Liver (tissue), 9 donors: ENCODE measurements around the gene TANGO6. TPM values are rescaled to one million over a fixed set of nuclear protein-coding genes. Genes with fewer than 3 reads are reported as not detected.

Source experiments
- DNase-seq: peaks from one replicate; pipeline ENCODE4 v3.0.0-alpha.2; 2017; ENCODE audit warnings: low spot score
- H3K27ac ChIP-seq, 2 donors: one replicate each; pipeline ENCODE4 v1.7.0; 2013; ENCODE audit warnings: inconsistent platforms in 2 of 2, low read length in 2 of 2, control low read depth in 1 of 2, low read depth in 1 of 2, mild to moderate bottlenecking in 1 of 2
- H3K27me3 ChIP-seq, 4 donors: one replicate each; pipeline versions ENCODE4 v1.6.1 to v1.7.0; 2013; ENCODE audit warnings: low read length in 3 of 4, inconsistent platforms in 1 of 4, mild to moderate bottlenecking in 1 of 4, moderate library complexity in 1 of 4; ENCODE audit not compliant: control insufficient read depth in 4 of 4, insufficient read depth in 4 of 4
- H3K36me3 ChIP-seq, 4 donors: one replicate each; pipeline versions ENCODE4 v1.6.1 to v1.7.0; 2013; ENCODE audit warnings: low read length in 3 of 4, mild to moderate bottlenecking in 3 of 4, low read depth in 1 of 4, moderate library complexity in 1 of 4; ENCODE audit not compliant: control insufficient read depth in 4 of 4, insufficient read depth in 3 of 4
- H3K4me1 ChIP-seq, 4 donors: one replicate each; pipeline versions ENCODE4 v1.6.1 to v1.7.0; 2013; ENCODE audit warnings: low read length in 3 of 4, mild to moderate bottlenecking in 3 of 4, moderate library complexity in 1 of 4; ENCODE audit not compliant: control insufficient read depth in 4 of 4, insufficient read depth in 4 of 4
- H3K4me3 ChIP-seq, 3 donors: one replicate each; pipeline versions ENCODE4 v1.6.1 to v1.7.0; 2013; ENCODE audit warnings: low read length in 3 of 3, control low read depth in 1 of 3, low read depth in 1 of 3, mild to moderate bottlenecking in 1 of 3
- H3K9ac ChIP-seq, 2 donors: one replicate each; pipeline ENCODE4 v1.7.0; 2013; ENCODE audit warnings: low read length in 2 of 2, mild to moderate bottlenecking in 2 of 2, moderate library complexity in 2 of 2, control low read depth in 1 of 2, low read depth in 1 of 2
- H3K9me3 ChIP-seq, 4 donors: one replicate each; pipeline versions ENCODE4 v1.6.1 to v1.7.0; 2013; ENCODE audit warnings: low read length in 3 of 4; ENCODE audit not compliant: control insufficient read depth in 4 of 4
- EGR1 ChIP-seq, 2 donors: IDR thresholded peaks; 2 replicates each; pipeline ENCODE4 v1.6.1; 2016 to 2018; ENCODE audit warnings: antibody characterized with exemption in 2 of 2, low read depth in 2 of 2
- FOXA1 ChIP-seq: IDR thresholded peaks from 2 replicates; pipeline ENCODE4 v1.6.1; 2016; ENCODE audit warnings: antibody characterized with exemption
- FOXA2 ChIP-seq: IDR thresholded peaks from 2 replicates; pipeline ENCODE4 v1.6.1; 2016; ENCODE audit warnings: antibody characterized with exemption
- GABPA ChIP-seq, 2 donors: IDR thresholded peaks in 1 of 2; conservative IDR thresholded peaks in 1 of 2; 2 replicates each; pipeline ENCODE4 v1.6.1; 2016; ENCODE audit warnings: antibody characterized with exemption in 2 of 2, mild to moderate bottlenecking in 1 of 2, moderate library complexity in 1 of 2
- HNF4A ChIP-seq, 2 donors: conservative IDR thresholded peaks; 2 replicates each; pipeline ENCODE4 v1.6.1; 2016; ENCODE audit warnings: antibody characterized with exemption in 2 of 2, mild to moderate bottlenecking in 2 of 2
- HNF4G ChIP-seq: IDR thresholded peaks from 2 replicates; pipeline ENCODE4 v1.6.1; 2016; ENCODE audit warnings: antibody characterized with exemption
- JUND ChIP-seq, 2 donors: IDR thresholded peaks; 2 replicates each; pipeline ENCODE4 v1.6.1; 2016; ENCODE audit warnings: antibody characterized with exemption in 2 of 2
- NR2F2 ChIP-seq: IDR thresholded peaks from 2 replicates; pipeline ENCODE4 v1.6.1; 2016; ENCODE audit warnings: antibody characterized with exemption
- RAD21 ChIP-seq, 2 donors: IDR thresholded peaks; 2 replicates each; pipeline ENCODE4 v1.6.1; 2016; ENCODE audit warnings: antibody characterized with exemption in 2 of 2, mild to moderate bottlenecking in 2 of 2
- SP1 ChIP-seq: IDR thresholded peaks from 2 replicates; pipeline ENCODE4 v1.6.1; 2018; ENCODE audit warnings: antibody characterized with exemption, mild to moderate bottlenecking
- TAF1 ChIP-seq: conservative IDR thresholded peaks from 2 replicates; pipeline ENCODE4 v1.6.1; 2016; ENCODE audit warnings: antibody characterized with exemption, mild to moderate bottlenecking
- ZBTB33 ChIP-seq: IDR thresholded peaks from 2 replicates; pipeline ENCODE4 v1.6.1; 2016; ENCODE audit warnings: antibody characterized with exemption
- WGBS: extraction: QIAGEN DNeasy Blood & Tissue Kit; methylation state at CpG from one replicate; pipeline ENCODE4 v1.1.7; 2013; 5-methylcytosine and 5-hydroxymethylcytosine counted together
- polyA plus RNA-seq, 2 donors: library from polyadenylated mRNA; stranded (reverse) in 1 of 2; unstranded in 1 of 2; fragments of 200-250 nt in 1 of 2; fragments of >200 nt in 1 of 2; fragmentation: Nextera tagmentation in 1 of 2; extraction: Ambion mirVana in 1 of 2; gene quantifications; one replicate each; pipeline versions ENCODE4 v1.2.1 to v1.2.3, GENCODE V29; 2013 to 2015
- total RNA-seq, 2 donors: library from RNA; depleted of rRNA; stranded (reverse); fragments of >200 nt; gene quantifications; one replicate each; pipeline ENCODE4 v1.2.3, GENCODE V29; 2014
- TF ChIP-seq, protein P1 (sequence below): IDR thresholded peaks from 2 replicates; pipeline ENCODE4 v1.6.1; 2016; ENCODE audit warnings: antibody characterized with exemption
- TF ChIP-seq, protein P2 (sequence below): IDR thresholded peaks from 2 replicates; pipeline ENCODE4 v1.6.1; 2016; ENCODE audit warnings: antibody characterized with exemption
- TF ChIP-seq, protein P3 (sequence below): fragments of 150-350 bp; IDR thresholded peaks from 2 replicates; pipeline ENCODE4 v1.5.1; 2017; ENCODE audit warnings: improper control_type of control experiment, low read depth, low read length; ENCODE audit not compliant: missing input control
- donor health status: healthy.
- donor health status: healthy.
- donor health status: healthy.
- donor health status: healthy.
- donor health status: healthy.

TANGO6 gene
- total and polyA plus RNA-seq, 4 donors: 6.8 to 40.6 (median 10.5) TPM

DNA sequence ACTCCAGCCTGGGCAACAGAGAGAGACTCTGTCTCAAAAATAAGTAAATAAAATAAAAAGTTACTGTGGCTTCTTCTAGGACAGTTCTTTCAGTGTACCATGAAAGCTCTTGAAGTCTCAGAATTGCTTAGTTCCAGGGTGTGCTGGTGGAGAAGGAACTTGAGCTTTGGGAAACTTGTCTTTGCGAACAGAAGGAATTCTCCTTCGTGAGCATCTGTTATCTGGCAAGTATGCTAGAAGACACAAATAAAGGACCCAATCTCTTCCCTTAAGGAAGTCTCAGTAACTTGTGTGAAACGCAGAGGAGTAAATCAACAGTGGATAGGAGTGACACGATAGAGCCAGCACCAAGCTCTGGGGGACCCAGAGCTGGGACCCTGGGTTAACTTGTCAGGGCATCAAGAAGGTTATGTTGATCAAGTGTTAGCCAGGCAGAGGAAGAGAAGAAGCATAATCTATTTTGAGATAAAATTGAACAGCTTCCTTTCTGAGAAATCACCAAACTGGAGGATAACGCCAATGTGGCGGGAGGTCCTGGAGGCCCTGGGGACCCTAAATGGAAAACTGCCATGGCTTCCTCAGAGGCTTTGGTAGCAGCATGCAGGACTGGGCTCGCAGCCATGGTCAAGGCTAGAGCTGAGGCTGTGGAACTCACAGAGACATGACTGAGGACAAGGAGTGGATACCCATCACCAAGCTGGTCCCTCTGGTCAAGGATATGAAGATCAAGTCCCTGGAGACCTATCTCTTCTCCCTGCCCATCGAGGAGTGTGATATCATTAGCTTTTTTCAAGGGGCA, 190.0 kb downstream of the TANGO6 start (continued):
- TF ChIP-seq ZBTB33 (no peak), RAD21 (IDR thresholded peaks at IDR 0.05) (no peak), FOXA1 (no peak)

DNA sequence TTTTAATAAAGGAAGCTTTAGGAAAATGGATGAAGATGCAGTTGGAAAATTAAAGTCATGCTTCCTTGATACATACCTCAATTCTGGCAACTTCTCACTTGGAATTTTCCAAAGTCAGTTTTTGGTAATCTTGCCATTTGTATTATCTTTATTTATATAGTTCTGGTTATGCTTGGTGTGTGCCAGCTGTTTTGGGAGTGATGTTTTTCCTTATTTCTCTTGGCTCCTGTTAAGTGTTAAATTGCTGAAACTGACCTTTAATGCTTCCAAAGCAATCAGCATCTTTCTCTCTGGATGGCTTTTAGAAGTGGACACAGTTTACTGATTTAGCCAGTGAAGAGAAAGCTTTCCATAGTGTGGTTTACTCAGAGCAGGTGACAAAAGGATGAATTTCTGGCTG, 192.0 kb downstream of the TANGO6 start:
- no peak overlapping the region for H3K27ac ChIP-seq
- no peaks in the 10 kb centered on the region for H3K9me3 ChIP-seq
- no peak overlapping the region for H3K4me3 ChIP-seq
- H3K9ac ChIP-seq: no peak overlapping the region
- peaks cover 0 to 14% (median 9%) of the 10 kb centered on the region in 4 donors for H3K36me3 ChIP-seq
- no peaks in the 10 kb centered on the region for H3K27me3 ChIP-seq
- TF ChIP-seq FOXA2 (no peak), FOXA1 (no peak), GABPA (IDR thresholded peaks at IDR 0.05 in 1 of 2, conservative IDR thresholded peaks at IDR 0.05 in 1 of 2) (no peak), NR2F2 (no peak), EGR1 (IDR thresholded peaks at IDR 0.05; ENCODE audit: low read depth in 2 of 2) (no peak)
- TF ChIP-seq, protein P1, sequence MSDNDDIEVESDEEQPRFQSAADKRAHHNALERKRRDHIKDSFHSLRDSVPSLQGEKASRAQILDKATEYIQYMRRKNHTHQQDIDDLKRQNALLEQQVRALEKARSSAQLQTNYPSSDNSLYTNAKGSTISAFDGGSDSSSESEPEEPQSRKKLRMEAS: no peak
- H3K4me1 ChIP-seq: peaks cover 3 to 12% (median 10%) of the 10 kb centered on the region in 4 donors
- DNase-seq: no peak

DNA sequence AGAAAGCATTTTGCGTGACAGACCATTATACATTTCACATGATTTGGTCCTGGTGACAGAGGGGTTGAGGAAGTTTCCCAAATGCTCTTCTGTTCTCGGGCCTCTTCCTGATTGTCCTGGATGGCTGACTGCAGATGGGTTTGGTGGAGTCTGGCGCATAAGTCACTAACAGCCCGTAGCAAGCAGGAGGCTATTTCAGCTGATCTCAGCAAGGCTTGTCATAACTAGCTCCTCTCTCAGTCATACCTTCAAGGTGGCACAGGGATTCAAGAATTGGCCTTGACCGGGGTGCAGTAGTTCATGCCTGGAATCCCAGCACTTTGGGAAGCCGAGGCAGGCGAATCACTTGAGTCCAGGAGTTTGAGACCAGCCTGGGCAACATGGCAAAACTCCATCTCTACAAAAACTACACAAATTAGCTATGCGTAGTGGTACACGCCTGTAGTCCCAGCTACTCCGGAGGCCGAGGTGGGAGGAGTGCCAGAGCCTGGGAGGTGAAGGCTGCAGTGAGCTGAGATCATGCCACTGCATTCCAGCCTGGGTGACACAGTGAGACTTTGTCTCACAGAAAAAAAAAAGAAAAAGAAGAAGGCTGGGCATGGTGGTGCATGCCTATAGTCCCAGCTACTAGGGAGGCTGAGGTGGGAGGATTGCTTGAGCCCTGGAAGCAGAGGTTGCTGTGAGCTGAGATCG, 193.2 kb downstream of the TANGO6 start:
- Histone ChIP-seq H3K36me3 (peaks cover 1 to 17% (median 12%) of the 10 kb centered on the region in 4 donors), H3K4me3 (no peak overlapping the region), H3K9me3 (peaks cover 0 to 3% (median 0%) of the 10 kb centered on the region in 4 donors), H3K27me3 (no peaks in the 10 kb centered on the region), H3K9ac (no peak overlapping the region), H3K4me1 (peaks cover 3 to 14% (median 11%) of the 10 kb centered on the region in 4 donors), H3K27ac (no peak overlapping the region)
- no peak for TF ChIP-seq NR2F2
- TF ChIP-seq TAF1: no peak
- no peak for TF ChIP-seq FOXA1
- no peak for TF ChIP-seq GABPA (IDR thresholded peaks at IDR 0.05 in 1 of 2, conservative IDR thresholded peaks at IDR 0.05 in 1 of 2)
- TF ChIP-seq ZBTB33: no peak
- TF ChIP-seq, protein P2, sequence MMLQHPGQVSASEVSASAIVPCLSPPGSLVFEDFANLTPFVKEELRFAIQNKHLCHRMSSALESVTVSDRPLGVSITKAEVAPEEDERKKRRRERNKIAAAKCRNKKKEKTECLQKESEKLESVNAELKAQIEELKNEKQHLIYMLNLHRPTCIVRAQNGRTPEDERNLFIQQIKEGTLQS: no peak
- TF ChIP-seq HNF4G: no peak
- no peak for TF ChIP-seq SP1
- TF ChIP-seq JUND (IDR thresholded peaks at IDR 0.05): no peak
- TF ChIP-seq, protein P3, sequence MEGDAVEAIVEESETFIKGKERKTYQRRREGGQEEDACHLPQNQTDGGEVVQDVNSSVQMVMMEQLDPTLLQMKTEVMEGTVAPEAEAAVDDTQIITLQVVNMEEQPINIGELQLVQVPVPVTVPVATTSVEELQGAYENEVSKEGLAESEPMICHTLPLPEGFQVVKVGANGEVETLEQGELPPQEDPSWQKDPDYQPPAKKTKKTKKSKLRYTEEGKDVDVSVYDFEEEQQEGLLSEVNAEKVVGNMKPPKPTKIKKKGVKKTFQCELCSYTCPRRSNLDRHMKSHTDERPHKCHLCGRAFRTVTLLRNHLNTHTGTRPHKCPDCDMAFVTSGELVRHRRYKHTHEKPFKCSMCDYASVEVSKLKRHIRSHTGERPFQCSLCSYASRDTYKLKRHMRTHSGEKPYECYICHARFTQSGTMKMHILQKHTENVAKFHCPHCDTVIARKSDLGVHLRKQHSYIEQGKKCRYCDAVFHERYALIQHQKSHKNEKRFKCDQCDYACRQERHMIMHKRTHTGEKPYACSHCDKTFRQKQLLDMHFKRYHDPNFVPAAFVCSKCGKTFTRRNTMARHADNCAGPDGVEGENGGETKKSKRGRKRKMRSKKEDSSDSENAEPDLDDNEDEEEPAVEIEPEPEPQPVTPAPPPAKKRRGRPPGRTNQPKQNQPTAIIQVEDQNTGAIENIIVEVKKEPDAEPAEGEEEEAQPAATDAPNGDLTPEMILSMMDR: no peak
- no peak for TF ChIP-seq EGR1 (IDR thresholded peaks at IDR 0.05; ENCODE audit: low read depth in 2 of 2)
- TF ChIP-seq HNF4A (conservative IDR thresholded peaks at IDR 0.05): no peak
- no peak for DNase-seq
- WGBS: 98% methylated on average over 12 of the region's 12 CpGs
